Measurements from ENCODE around the gene TMEM63A.

Gene TMEM63A

GRCh38 chr1:225857256-225857655 lies 24.9 kb downstream of the TMEM63A start:
- no peak overlapping the region for H3K4me3 ChIP-seq (ENCODE audit: low read depth, low read length)
- TF ChIP-seq CTCF (conservative IDR thresholded peaks at IDR 0.05; ENCODE audit: low read depth, low read length), result no peak
- DNase-seq (ENCODE audit: low read depth), result no peak

- TF ChIP-seq CTCF (conservative IDR thresholded peaks at IDR 0.05; ENCODE audit: low read depth, low read length), result peak; percentile 4
- H3K4me3 ChIP-seq (ENCODE audit: low read depth, low read length), result no peak overlapping the region
- DNase-seq (ENCODE audit: low read depth), result no peak
Measured at GRCh38 chr1:225855503-225856300, 26.5 kb downstream of the TMEM63A start.

GRCh38 chr1:225853441-225853840 lies 28.7 kb downstream of the TMEM63A start:
- no peak for TF ChIP-seq CTCF (conservative IDR thresholded peaks at IDR 0.05; ENCODE audit: low read depth, low read length)
- DNase-seq (ENCODE audit: low read depth), result no peak

GRCh38 chr1:225852413-225853124 lies 29.6 kb downstream of the TMEM63A start:
- no peak for TF ChIP-seq CTCF (conservative IDR thresholded peaks at IDR 0.05; ENCODE audit: low read depth, low read length)
- no peak for DNase-seq (ENCODE audit: low read depth)
- no peak overlapping the region for H3K4me3 ChIP-seq (ENCODE audit: low read depth, low read length)

More at GRCh38 chr1:225853441-225853840, 28.7 kb downstream of the TMEM63A start:
- no peak overlapping the region for H3K4me3 ChIP-seq (ENCODE audit: low read depth, low read length)

- H3K4me3 ChIP-seq (ENCODE audit: low read depth, low read length), result no peak overlapping the region
- no peak for TF ChIP-seq CTCF (conservative IDR thresholded peaks at IDR 0.05; ENCODE audit: low read depth, low read length)
- DNase-seq (ENCODE audit: low read depth), result no peak
Measured at GRCh38 chr1:225851805-225852204, 30.4 kb downstream of the TMEM63A start.

GRCh38 chr1:225850370-225850769 lies 31.8 kb downstream of the TMEM63A start:
- DNase-seq (ENCODE audit: low read depth), result no peak
- no peak for TF ChIP-seq CTCF (conservative IDR thresholded peaks at IDR 0.05; ENCODE audit: low read depth, low read length)
- no peak overlapping the region for H3K4me3 ChIP-seq (ENCODE audit: low read depth, low read length)
